ENCODE data around the gene RASGRP3. TPM values are rescaled to one million over a fixed set of nuclear protein-coding genes. Genes with fewer than 3 reads are reported as not detected.

RASGRP3 gene
- total RNA-seq, 3 donors from 2014 or later, result 9.3 to 23.9 (median 13.1) TPM

DNA sequence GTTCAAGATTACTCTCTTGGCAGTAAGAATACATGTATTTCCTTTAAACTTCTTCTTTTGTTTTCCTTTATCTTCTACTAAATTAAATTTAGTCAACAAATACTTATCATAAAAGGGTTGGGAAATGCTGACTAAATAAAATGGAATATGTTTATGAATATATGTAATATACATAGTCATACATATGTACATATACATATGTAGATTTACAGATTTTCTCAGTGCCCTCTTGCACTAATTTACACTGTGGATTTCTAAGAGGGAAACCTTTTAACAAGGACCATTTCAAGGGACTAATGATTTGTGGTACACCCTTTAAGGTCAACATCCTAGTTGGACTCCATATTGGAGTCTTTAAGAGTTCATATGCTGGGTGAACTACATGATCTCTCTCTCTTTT, 85.4 kb downstream of the RASGRP3 start:
- Histone ChIP-seq H3K4me3 (no peak overlapping the region), H3K27ac (no peak overlapping the region), H3K27me3 (no peaks in the 10 kb centered on the region), H3K9me3 (no peaks in the 10 kb centered on the region), H3K36me3 (no peaks in the 10 kb centered on the region), H3K4me1 (no peaks in the 10 kb centered on the region)
- TF ChIP-seq, protein P1, sequence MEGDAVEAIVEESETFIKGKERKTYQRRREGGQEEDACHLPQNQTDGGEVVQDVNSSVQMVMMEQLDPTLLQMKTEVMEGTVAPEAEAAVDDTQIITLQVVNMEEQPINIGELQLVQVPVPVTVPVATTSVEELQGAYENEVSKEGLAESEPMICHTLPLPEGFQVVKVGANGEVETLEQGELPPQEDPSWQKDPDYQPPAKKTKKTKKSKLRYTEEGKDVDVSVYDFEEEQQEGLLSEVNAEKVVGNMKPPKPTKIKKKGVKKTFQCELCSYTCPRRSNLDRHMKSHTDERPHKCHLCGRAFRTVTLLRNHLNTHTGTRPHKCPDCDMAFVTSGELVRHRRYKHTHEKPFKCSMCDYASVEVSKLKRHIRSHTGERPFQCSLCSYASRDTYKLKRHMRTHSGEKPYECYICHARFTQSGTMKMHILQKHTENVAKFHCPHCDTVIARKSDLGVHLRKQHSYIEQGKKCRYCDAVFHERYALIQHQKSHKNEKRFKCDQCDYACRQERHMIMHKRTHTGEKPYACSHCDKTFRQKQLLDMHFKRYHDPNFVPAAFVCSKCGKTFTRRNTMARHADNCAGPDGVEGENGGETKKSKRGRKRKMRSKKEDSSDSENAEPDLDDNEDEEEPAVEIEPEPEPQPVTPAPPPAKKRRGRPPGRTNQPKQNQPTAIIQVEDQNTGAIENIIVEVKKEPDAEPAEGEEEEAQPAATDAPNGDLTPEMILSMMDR (IDR thresholded peaks at IDR 0.05), result no peak
- TF ChIP-seq POLR2A (IDR thresholded peaks at IDR 0.05), result no peak
- TF ChIP-seq POLR2AphosphoS5 (IDR thresholded peaks at IDR 0.05), result no peak
- no peak for DNase-seq (ENCODE audit: low spot score in 2 of 2)
- intact Hi-C loops (cut with DNase I; ENCODE audit: low total_unique reads), result no loop called here

DNA sequence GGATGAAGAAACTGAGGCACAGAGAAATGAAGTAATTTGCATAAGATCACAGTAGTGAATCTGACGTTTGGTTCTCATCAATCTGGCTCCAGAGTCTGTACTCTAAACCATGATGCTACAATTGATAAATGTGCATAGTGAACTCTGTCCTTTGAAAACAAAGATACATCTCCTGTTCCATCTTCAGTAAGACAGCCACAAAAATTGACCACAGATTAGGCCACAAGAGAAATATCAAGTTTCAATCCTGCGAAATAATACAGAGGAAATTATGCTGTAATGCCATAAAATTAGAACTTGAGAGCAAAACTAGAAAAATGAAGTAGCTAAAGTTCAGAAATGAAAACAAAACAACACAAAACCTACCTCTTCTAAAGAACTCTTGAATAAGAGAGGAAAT, 94.2 kb downstream of the RASGRP3 start:
- Histone ChIP-seq H3K4me3 (no peak overlapping the region), H3K27ac (no peak overlapping the region), H3K4me1 (no peaks in the 10 kb centered on the region), H3K9me3 (no peaks in the 10 kb centered on the region), H3K36me3 (no peaks in the 10 kb centered on the region), H3K27me3 (no peaks in the 10 kb centered on the region)
- TF ChIP-seq POLR2AphosphoS5 (IDR thresholded peaks at IDR 0.05) (no peak), POLR2A (IDR thresholded peaks at IDR 0.05) (no peak)
- TF ChIP-seq, protein P1 (IDR thresholded peaks at IDR 0.05), result no peak
- intact Hi-C loops (cut with DNase I; ENCODE audit: low total_unique reads), result no loop called here
- no peak for DNase-seq (ENCODE audit: low spot score in 2 of 2)

DNA sequence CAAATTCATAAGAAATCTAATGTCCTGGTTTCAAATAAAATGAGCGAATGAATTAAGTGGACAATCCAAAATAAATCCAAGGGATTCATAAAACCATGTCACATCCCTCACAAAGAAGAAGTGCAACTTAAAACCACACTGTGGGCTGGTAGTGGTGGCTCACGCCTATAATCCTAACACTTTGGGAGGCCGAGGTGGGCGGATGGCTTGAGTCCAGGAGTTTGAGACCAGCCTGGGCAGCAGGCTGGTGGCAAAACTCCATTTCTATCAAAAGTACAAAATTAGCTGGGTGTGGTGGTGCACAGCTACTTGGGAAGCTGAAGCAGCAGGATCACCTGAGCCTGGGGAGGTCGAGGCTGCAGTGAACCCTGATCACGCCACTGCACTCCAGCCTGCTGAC, 97.2 kb downstream of the RASGRP3 start:
- TF ChIP-seq, protein P1 (IDR thresholded peaks at IDR 0.05), result no peak
- no peak for TF ChIP-seq POLR2AphosphoS5 (IDR thresholded peaks at IDR 0.05)
- intact Hi-C loops (cut with DNase I; ENCODE audit: low total_unique reads), result no loop called here
- DNase-seq (ENCODE audit: low spot score in 2 of 2), result no peak
- Histone ChIP-seq H3K27me3 (no peaks in the 10 kb centered on the region), H3K36me3 (no peaks in the 10 kb centered on the region), H3K9me3 (no peaks in the 10 kb centered on the region), H3K4me1 (no peaks in the 10 kb centered on the region), H3K27ac (no peak overlapping the region), H3K4me3 (no peak overlapping the region)

DNA sequence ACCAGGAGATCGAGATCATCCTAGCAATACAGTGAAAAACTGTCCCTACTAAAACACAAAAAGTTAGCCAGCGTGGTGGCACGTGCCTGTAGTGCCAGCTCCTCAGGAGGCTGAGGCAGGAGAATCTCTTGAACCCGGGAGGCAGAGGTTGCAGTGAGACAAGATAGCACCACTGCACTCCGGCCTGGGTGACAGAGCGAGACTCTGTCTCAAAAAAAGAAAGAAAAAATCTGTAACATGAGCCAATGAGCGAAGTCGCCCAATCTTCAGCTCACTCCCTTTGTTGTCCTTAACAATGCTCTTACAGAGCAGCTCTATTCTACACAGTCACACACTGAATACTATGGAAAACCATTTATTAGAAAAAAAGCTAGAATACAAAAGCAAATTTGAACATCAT, 100.6 kb downstream of the RASGRP3 start:
- TF ChIP-seq, protein P1 (IDR thresholded peaks at IDR 0.05), result no peak
- TF ChIP-seq POLR2AphosphoS5 (IDR thresholded peaks at IDR 0.05) (no peak), POLR2A (IDR thresholded peaks at IDR 0.05) (no peak)
- no peak overlapping the region for H3K27ac ChIP-seq
- intact Hi-C loops (cut with DNase I; ENCODE audit: low total_unique reads), result no loop called here
- no peaks in the 10 kb centered on the region for H3K9me3 ChIP-seq
- no peaks in the 10 kb centered on the region for H3K27me3 ChIP-seq
- H3K4me3 ChIP-seq, result no peak overlapping the region
- no peaks in the 10 kb centered on the region for H3K36me3 ChIP-seq
- no peak for DNase-seq (ENCODE audit: low spot score in 2 of 2)
- H3K4me1 ChIP-seq, result no peaks in the 10 kb centered on the region

DNA sequence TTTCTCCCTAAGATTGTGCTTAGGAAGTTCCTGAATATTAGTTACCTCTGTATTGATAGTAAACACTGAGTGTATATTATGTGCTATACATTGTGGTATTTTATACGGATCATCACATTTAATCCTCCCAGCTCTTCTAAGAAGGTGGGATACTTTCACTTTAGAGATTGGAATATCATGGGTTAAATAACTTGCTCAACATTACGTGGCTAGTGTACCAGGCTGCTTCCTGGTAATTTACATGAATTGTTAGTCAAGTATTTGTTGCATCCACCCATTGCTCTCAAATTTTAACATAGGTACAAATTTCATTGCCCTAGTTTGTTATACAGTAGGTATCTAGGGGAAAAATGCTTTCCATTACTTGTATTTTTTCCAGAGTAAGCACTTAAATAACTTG, 101.2 kb downstream of the RASGRP3 start:
- no peaks in the 10 kb centered on the region for H3K4me1 ChIP-seq
- H3K27ac ChIP-seq, result no peak overlapping the region
- no peak overlapping the region for H3K4me3 ChIP-seq
- TF ChIP-seq POLR2A (IDR thresholded peaks at IDR 0.05) (no peak), POLR2AphosphoS5 (IDR thresholded peaks at IDR 0.05) (no peak)
- TF ChIP-seq, protein P1 (IDR thresholded peaks at IDR 0.05), result no peak
- intact Hi-C loops (cut with DNase I; ENCODE audit: low total_unique reads), result no loop called here
- H3K36me3 ChIP-seq, result no peaks in the 10 kb centered on the region
- no peaks in the 10 kb centered on the region for H3K9me3 ChIP-seq
- DNase-seq (ENCODE audit: low spot score in 2 of 2), result no peak
- H3K27me3 ChIP-seq, result no peaks in the 10 kb centered on the region
